GM21360 (cell line): ENCODE results near the gene FAM229A.
"Not testable (repeated sequence)": the region's sequence is repeated elsewhere in the genome, so short reads cannot be mapped to it uniquely, and the experiment has no call there.

Source experiments
- ATAC-seq: cut with Tn5 transposase; IDR thresholded peaks from one replicate; pipeline ENCODE4 v1.9.1; 2021; ENCODE audit warnings: mild to moderate bottlenecking, moderate library complexity; ENCODE audit not compliant: unreplicated experiment

The FAM229A gene, protein sequence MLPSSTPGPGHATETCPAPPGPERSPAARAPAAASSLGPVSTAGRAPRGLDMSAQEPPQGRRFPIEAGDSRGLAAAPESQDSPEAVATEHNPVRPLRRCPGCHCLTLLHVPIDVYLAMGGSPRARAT

DNA sequence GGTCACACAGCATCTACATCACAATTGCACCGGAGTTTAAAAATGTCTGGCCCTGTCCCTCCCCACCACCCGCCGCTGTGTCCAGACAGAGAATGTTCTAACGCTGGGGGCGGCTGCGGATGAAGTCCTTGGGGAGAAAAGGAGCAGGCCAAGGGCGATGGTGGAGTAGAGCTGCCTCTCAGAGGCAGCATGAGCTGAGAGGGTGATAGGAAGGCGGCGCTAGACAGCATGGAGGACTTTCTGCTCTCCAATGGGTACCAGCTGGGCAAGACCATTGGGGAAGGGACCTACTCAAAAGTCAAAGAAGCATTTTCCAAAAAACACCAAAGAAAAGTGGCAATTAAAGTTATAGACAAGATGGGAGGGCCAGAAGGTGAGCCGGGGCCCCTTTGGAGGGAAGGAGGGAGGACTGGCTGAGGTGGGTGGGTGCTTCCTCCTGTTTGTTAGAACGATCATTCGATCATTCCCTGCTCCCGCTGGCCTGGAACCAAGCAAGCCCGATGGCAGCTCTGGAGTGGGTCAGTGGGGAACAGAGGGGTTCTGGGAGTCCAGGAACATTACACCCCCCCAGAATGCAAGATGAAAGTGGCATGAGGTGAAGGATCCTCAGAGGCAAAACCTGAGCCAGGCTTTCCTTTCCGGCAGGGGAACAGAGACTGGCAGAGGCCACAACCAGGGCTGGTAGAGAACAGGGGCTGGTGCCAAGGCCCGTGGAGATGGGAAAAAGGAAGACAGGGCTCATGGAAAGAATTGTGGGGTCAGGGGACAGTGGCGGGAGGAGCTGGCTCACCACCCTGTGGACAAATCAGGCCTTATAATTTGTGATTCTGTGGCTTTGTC is at the start of gene FAM229A, which contains the start of gene TSSK3:
Gene FAM229A, minus strand, starts transcription at position 12 of the 840 bp plus-strand sequence. CDS start 394 bp downstream, outside the sequence.
Gene TSSK3, plus strand, starts transcription at position 66 of the 840 bp plus-strand sequence. Its CDS starts 163 bp downstream, at position 229.
- no peak for ATAC-seq

DNA sequence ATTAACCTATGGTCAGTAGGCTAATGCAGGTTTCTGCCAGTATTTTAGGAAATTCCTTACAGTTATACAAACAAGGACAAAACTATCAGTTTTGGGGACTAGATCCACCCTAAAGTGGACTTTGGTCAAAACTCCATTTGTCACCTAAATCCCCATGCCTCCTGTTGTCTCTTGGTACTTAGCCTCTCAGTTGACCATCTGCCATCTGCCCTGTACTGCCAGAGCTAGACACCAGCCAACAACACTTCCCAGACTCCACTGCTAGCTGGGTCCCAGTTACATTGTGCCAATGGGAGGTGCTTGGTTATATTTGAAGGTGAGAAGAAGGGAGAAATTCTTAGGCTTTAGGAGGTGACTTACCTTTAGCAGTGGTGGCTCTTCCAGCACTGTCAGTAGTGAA is 49.0 kb upstream of the FAM229A start:
- no peak for ATAC-seq

DNA sequence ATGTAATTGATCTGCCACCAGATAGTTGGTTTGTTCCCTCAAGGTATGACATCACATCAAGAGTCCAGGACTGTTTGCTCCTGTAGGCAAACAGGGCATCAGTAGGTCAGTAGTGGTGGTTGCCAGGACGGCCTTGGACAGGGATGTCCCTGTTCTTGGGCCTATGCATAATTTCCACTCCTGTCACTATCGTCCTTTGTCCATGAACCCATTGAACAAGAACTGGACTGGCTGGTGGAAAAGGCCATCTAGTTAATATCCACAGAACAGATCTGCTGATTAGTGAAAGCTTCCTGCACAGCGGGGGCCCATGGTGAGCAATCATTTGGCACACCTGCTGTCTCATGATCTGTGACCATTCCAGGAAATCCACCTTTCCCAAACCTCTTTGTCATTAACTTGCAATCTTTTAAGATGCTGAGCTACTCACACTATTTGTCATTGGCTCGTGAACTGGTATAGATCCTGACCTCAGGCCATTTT is 44.4 kb upstream of the FAM229A start:
- no peak for ATAC-seq

DNA sequence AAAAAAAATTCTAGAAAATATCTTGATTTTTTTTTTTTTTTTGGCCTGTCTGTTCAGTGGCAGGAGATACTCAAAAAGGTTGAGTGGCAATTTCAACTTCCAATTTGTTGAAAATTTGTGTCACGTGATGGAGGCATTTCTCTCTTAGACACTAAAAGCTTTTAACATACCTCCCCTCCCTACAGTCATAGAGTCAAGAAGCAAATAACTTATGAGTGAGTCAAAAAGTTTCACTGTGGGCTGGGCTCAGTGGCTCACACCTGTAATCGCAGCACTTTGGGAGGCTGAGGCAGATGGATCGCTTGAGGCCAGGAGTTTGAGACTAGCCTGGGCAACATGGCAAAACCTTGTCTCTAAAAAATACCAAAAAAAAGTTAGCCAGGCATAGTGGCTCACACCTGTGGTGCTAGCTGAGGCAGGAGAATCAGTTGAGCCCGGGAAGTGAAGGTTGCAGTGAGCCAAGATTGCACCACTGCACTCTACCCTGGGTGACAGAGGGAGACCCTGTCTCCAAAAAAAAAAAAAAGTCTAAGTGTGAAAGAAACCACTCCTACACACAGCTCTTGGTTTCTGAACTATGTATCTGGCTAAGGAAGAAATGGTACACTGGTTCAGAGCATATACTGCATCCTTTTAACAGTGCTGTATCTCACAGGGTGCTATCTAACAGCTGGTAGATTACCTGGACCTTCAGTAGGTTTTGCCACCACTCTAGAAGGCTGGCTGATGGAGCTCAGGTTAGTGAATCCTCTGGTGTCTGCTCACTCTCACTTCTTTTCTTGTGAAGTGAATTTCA is 43.6 kb upstream of the FAM229A start:
- no peak for ATAC-seq

DNA sequence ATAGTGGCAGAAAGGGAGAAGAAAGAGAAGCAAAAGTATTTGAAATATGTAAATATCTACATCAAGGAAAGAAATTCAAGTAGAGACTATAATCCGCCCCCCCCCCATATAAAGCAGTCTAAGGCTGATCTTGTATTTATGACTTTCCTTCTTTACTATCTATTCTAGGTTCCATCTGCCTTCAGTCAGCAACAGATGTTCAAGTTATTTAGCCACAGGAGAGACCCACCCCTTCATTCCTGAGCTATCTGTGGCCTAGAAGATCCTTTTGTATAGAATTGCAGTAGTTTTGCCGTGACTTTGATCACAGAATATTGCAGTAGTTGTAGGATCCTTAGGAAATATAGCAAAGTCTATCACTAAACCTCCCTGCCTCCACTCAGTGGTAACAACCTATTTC is 42.7 kb upstream of the FAM229A start:
- no peak for ATAC-seq

DNA sequence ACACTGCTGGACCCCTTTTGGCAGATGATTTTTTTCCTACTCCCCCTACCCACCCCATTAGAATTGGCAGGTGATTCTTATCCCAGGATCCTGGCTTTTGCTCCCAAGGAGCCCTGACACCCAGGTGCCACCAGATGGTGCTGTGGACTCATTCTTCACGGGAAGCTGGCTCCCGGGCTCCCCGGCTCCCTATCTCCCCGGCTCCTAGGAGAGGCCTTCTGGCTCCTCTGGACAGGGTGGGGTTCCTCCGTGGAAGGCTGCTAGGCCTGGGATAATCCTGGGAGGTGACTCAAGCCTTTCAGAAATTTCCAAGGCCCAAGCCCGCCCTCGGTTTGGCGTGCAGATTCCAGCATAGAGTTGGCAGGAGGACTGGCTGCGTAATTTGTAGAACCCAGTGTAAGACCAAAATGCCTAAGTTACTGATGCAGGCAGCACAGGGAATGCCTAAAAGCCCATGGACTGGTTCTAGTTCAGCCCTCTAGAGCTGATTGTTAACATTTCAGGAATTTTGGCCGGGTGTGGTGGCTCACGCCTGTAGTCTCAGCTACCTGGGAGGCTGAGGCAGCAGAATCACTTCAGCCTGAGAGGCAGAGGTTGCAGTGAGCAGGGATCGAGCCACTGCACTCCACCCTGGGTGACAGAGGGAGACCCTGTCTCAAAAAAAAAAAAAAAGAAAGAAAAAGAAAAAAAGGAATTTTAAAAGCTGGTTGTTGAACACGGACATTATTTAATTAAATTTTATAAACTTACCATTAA is 38.8 kb upstream of the FAM229A start:
- no peak for ATAC-seq

DNA sequence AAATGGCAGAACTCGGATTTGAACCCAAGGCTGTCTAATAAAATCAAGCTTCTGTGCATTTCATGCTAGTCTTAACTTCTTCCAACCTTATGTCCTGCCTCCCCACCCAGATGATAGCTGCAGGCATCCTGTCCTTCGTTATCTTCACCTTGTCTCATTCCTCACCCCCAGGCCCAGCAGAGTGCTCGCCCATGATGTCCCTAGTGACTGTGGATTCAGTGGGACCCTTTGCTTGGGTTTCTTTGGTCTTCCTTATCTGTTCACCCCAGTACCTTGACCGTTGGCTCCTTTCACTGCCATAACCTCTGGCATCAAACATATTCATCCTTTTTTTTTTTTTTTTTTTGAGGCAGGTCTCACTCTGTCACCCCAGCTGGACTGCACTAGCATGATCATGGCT is 37.6 kb upstream of the FAM229A start:
- no peak for ATAC-seq

DNA sequence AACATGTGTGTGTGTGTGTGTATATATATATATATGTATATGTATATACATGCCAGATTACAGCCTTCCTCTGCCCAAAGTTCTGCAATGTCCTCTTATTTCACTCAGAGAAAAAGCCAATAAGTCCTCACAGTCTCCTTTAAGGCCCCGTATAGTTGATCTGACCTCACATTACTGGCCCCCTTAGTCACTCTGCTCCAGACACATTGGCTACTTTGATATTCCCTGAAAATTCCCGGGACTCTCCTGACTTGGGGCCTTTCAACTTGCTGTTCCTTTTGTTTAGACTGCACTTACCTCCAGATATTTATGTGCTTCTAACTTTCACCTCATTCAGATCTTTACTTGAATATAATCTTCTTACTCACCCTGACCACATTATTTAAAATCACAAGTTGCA is 36.1 kb upstream of the FAM229A start:
- ATAC-seq, result no peak

DNA sequence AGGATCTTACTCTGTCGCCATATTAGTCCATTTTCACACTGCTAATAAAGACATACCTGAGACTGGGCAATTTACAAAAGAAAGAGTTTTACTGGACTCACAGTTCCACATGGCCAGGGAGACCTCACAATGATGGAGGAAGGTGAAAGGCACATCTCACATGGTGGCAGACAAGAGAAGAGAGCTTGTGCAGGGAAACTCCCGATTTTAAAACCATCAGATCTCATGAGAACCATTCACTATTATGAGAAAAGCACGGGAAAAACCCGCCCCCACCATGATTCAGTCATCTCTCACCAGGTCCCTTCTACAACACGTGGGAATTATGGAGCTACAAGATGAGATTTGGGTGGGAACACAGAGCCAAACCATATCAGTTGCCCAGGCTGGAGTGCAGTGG is 34.2 kb upstream of the FAM229A start:
- ATAC-seq, result not testable (repeated sequence)

DNA sequence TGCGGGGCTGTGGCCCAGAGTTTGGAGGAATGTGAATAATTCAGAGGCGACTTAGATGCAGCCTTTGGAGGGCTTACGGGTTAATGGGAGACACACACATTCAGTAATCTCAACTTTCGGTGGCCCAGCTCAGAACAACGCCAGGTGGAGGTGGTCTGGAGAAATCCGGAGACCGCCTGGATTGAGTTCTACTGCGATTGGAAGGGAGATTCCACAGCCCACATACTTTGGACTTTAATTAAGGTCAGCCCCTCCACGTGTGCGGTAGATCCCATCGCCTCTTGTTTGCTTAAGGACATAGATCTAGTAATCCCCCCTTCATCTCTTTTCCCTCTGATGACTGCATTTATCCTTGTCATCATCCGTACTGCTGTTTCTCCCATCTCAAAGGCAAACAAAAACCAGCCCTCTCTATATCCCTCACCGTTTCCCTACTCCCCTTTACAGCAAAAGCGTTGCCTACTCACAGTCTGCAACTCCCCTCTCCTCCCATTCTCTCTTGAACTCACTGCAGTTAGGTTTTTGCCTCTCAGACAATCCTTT is 32.7 kb upstream of the FAM229A start:
- ATAC-seq, result no peak

DNA sequence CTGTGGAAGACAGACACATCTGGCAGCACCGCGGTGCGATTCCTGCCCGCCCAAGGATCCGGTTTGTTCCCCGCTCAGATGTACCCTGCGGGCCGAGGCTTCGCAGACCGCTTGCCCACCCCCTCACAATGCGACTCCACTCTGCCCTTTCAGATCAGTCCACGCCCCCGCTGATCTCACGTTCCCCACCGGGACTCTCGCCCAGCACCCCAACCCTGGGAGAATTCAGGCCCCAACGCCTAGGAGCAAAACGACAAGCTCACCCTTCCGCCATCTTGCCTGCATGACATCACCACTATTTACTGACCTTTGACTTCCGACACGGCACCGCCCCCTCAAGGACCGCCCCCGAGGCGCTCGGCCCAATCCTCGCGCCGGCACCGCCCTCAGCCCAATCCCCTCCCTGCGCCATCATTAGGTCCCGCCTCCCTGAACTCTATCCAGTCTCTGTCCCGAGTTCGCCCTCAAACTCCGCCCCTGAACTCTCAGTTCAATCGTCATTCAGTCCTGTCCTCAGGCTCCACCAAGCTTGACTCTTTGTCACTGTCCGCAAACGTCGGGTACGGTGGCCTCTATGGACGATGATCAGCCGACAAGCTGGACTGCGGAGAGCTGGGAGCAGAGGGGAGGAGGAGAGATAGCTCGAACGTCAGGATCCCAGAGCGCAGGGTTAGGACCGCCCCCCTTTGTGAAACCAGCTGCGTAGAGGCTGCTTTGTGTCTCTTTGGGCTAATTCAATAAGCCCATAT is 32.0 kb upstream of the FAM229A start, which contains the start of gene BSDC1:
Gene BSDC1, minus strand, starts transcription at position 301 of the 749 bp plus-strand sequence. Its CDS starts 27 bp downstream, at position 274.
- ATAC-seq, result peak; percentile 94

DNA sequence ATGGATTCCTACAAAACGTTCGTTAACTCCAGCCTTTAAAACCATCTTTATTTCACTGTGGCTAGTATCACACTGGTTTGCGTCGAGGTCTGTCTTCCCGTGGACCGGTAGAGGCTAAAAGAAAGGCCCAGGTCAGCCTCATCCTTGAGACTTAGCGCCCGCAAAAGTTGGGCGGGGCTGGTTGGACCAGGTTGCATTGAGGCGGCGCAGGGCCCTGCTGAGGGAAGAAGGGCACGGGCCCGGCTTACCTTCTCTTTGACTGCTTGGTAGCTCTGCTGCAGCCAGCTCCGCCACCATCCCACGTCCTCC is 31.5 kb upstream of the FAM229A start:
- no peak for ATAC-seq

DNA sequence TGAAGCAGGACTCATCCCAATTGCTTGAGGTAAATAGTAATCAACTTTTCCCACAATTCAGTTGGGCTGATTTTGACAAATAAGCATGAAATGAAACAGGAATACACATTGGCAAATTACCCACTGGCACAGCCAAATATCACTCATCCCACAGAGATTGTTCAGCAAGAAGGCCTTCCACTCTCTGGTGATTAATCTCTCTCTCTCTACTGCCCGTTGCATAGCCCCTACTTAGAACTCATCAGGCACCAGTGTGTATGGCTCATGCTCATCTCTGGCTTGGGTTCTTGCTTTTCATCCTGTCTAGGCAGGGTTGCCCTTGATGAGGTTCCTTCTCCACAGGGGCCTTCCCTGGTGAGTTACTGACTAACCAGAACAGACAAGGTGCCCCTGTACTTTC is 30.9 kb upstream of the FAM229A start:
- no peak for ATAC-seq

DNA sequence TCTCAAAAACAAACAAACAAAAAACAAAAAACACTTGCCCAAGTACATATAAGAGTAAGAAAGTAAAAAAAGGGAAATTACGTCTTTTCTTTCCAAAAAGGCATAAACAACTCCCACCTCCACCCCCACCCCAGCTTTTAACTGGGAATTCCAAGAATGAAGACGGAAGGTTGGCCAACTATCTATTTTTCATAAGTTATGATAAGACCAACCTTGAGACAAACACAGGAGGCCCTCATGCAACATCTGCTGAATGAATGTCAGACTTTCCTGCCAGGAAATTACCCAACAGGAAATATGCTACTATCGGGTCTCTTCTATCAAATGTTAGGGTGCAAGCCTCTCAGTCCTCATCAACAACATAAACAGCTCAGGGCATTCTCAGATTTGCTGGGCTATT is 30.0 kb upstream of the FAM229A start:
- no peak for ATAC-seq

DNA sequence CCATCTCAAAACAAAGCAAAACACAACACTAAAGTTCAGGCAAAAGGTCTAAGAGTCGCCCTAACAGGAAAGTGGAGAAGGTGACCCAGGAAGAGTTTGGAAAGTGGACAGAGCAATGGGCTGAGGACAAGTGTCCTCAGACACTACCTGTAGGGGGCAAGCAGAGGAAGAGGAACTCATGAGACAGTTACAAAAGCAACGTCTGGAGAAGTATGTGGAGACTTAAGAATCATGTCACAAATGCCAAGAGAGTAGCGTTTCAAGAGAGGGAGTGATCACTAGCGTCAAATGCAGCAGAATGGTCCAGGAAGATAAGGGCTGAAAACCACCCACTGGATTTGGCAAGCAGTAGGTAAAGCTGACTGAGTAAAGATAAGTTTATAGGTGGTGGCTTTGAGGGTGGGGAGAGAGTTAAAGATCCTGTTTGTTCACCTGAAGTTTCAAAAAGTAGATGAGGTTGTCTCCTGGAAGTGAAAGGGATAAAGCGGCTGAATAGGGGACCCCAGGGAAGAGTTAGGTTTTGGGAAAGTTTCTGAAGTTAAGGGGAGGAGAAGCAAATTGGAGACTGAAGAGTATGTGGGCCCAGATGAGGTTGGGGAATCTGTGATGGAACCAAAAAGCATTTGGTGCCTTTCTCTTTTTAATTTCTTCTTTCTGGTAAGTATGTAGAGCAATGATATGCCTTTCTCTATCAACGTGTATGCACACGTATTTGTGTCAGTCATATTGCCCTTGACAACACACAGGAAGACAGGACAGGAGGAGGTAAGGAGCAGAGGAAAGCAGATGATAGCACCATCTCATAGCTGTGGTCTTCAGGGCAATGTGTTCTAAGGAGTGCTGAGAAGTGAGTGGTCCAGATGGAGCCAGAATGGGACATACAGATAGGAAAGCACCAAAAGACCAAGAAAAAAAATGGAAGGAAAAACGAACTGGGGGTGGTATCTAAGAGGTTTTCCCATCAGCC is 28.9 kb upstream of the FAM229A start:
- ATAC-seq, result no peak

DNA sequence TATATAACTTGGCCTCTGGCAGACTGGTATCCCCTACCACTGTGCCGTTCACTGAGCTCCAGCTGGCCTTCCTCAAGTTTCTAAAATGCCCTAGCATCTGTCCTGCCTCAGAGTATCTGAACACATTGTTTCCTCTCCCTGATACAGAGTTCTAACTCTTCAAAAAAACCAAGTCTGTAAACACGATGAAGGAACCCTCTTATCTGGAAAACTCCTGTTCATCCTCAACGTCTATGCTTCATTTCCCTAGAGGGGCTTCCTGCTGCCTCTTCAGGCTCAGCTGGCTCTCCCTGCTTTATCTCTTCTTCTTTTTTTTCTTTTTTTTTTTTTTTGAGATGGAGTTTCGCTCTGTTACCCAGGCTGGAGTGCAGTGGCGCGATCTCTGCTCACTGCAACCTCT is 26.4 kb upstream of the FAM229A start:
- no peak for ATAC-seq

DNA sequence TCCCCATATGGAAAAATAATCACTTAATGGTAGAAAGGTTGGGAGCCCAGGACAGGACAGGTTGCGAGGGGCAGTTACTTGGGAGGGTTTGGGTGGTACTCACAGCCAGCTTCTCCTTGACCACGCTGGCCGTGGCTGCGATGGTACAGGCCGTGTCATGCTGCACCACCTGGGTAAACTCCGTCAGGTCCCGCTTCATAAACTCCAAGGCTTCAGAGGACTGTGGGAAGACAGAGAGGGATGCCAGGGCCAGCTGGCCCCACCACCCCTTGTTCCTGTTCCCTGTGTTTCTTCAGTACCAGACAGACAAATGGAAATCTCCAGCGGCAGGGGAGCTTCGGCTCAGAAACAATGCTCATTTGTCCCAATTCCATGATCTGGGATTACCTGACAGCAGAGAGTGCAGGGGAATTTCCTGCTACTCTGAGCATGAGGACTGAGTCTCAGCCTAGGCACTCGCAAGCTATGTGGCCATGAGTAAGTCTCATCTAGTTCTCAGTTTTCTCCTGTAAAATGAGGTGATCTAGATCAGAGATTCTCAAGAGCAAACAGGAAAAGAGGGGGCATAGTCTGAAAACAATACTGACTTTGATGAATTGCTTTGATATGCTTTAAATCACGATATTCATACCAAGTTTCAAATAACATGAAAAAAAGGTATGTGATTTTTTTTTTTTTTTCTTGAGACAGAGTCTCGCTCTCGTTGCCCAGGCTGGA is 24.5 kb upstream of the FAM229A start:
- ATAC-seq, result no peak

DNA sequence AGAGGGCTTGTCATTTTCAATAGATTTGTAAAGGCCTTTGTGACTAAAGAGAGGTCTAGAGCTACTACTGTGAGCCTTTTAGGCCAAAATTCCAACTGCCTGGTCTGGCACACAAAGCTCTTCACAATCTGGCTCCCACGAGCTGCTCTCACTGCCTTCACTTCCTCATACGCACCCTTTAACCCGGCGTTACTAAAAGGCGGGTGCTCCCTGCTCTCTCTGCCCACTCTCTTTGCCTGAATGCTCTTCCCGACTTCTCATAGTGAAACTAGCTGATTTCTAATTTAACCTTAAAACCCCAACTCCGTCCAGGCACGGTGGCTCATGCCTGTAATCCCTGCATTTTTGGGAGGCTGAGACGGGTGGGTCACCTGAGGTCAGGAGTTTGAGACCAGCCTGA is 17.8 kb upstream of the FAM229A start:
- ATAC-seq, result no peak
